Panc1 (cell line): ENCODE results near the gene GRIA3.

Experiments used
- CTCF ChIP-seq: fragments of 450-650 bp; IDR thresholded peaks from 2 replicates; pipeline ENCODE4 v1.5.1; 2017; ENCODE audit warnings: mild to moderate bottlenecking
- POLR2AphosphoS5 ChIP-seq: IDR thresholded peaks from 2 replicates; pipeline ENCODE4 v1.6.1; 2012; ENCODE audit warnings: mild to moderate bottlenecking, low read depth, low read length, moderate library complexity
- REST ChIP-seq, 2 experiments: IDR thresholded peaks; 2 replicates each; pipeline ENCODE4 v1.6.1; 2011 to 2012; ENCODE audit warnings: low read depth in 2 of 2, control low read depth in 1 of 2, low read length in 1 of 2, mild to moderate bottlenecking in 1 of 2, moderate library complexity in 1 of 2; ENCODE audit not compliant: insufficient read depth in 1 of 2
- SIN3A ChIP-seq: IDR thresholded peaks from 2 replicates; pipeline ENCODE4 v1.6.1; 2012; ENCODE audit warnings: low read depth, mild to moderate bottlenecking, low read length, moderate library complexity, borderline replicate concordance; ENCODE audit not compliant: insufficient read depth
- TCF7L2 ChIP-seq: IDR thresholded peaks from 2 replicates; pipeline ENCODE4 v1.6.1; 2011; ENCODE audit warnings: mild to moderate bottlenecking, low read depth, low read length, inconsistent platforms

- TF ChIP-seq CTCF, result no peak
- TF ChIP-seq POLR2AphosphoS5, result no peak
- TF ChIP-seq TCF7L2, result no peak
- no peak for TF ChIP-seq REST (IDR thresholded peaks at IDR 0.05; ENCODE audit: insufficient read depth in 1 of 2, low read depth in 2 of 2, low read length in 1 of 2)
- TF ChIP-seq SIN3A, result no peak
Observed at GRCh38 chrX:123184866-123185276, 793 bp downstream of the GRIA3 start.
